SH-SY5Y (cell line): ENCODE data around the gene MEIS3.

Experiments used
- GATA2 ChIP-seq: IDR thresholded peaks from 2 replicates; pipeline ENCODE4 v1.6.1; 2011; ENCODE audit warnings: mild to moderate bottlenecking, low read depth, low read length
- GATA3 ChIP-seq: IDR thresholded peaks from 2 replicates; pipeline ENCODE4 v1.6.1; 2011; ENCODE audit warnings: low read depth, mild to moderate bottlenecking, low read length, moderate library complexity

- no peak for TF ChIP-seq GATA3
- TF ChIP-seq GATA2: no peak
These were observed 39.3 kb upstream of the MEIS3 start for GRCh38 chr19:47458672-47459071.
